ENCODE measurements around the gene LANCL2. TPM values are rescaled to one million over a fixed set of nuclear protein-coding genes. Genes with fewer than 3 reads are reported as not detected.

LANCL2 gene
- total RNA-seq, 6 experiments from 2014 or later = 17.3 to 26.3 (median 21.4) TPM

- no peak for TF ChIP-seq CTCF (IDR thresholded peaks at IDR 0.05)
- Mint-ChIP-seq H3K9me3 (peaks cover 34% of the 10 kb centered on the region), H3K36me3 (ENCODE audit: low read depth) (peaks cover 45% of the 10 kb centered on the region), H3K4me3 (no peak overlapping the region), H3K4me1 (ENCODE audit: low read depth) (peaks cover 18% of the 10 kb centered on the region), H3K27me3 (ENCODE audit: insufficient read depth) (peaks cover 4% of the 10 kb centered on the region), H3K27ac (no peak overlapping the region)
- no peak for DNase-seq
Observed at GRCh38 chr7:55381189-55381588, 16.1 kb downstream of the LANCL2 start.

- Mint-ChIP-seq H3K4me1 (ENCODE audit: low read depth) (peaks cover 18% of the 10 kb centered on the region), H3K4me3 (no peak overlapping the region), H3K27me3 (ENCODE audit: insufficient read depth) (peaks cover 4% of the 10 kb centered on the region), H3K36me3 (ENCODE audit: low read depth) (peaks cover 50% of the 10 kb centered on the region), H3K27ac (no peak overlapping the region), H3K9me3 (peaks cover 39% of the 10 kb centered on the region)
- TF ChIP-seq CTCF (IDR thresholded peaks at IDR 0.05) = no peak
- no peak for DNase-seq
Observed at GRCh38 chr7:55381696-55382095, 16.6 kb downstream of the LANCL2 start.

- 0 out of 2 replicates have a peak overlapping the region, but pooled peaks have one; percentile 14 for H3K27ac Mint-ChIP-seq
- peaks cover 4% of the 10 kb centered on the region for H3K27me3 Mint-ChIP-seq (ENCODE audit: insufficient read depth)
- H3K4me3 Mint-ChIP-seq = no peak overlapping the region
- DNase-seq = no peak
- peaks cover 56% of the 10 kb centered on the region for H3K36me3 Mint-ChIP-seq (ENCODE audit: low read depth)
- peaks cover 44% of the 10 kb centered on the region for H3K9me3 Mint-ChIP-seq
- TF ChIP-seq CTCF (IDR thresholded peaks at IDR 0.05) = no peak
- H3K4me1 Mint-ChIP-seq (ENCODE audit: low read depth) = peaks cover 18% of the 10 kb centered on the region
Observed at GRCh38 chr7:55382251-55382650, 17.1 kb downstream of the LANCL2 start.

- Mint-ChIP-seq H3K9me3 (peaks cover 68% of the 10 kb centered on the region), H3K4me1 (ENCODE audit: low read depth) (peaks cover 17% of the 10 kb centered on the region), H3K4me3 (no peak overlapping the region), H3K27ac (no peak overlapping the region), H3K36me3 (ENCODE audit: low read depth) (peaks cover 67% of the 10 kb centered on the region), H3K27me3 (ENCODE audit: insufficient read depth) (no peaks in the 10 kb centered on the region; the same call in 1 of the 2 replicates)
- no peak for DNase-seq
- TF ChIP-seq CTCF (IDR thresholded peaks at IDR 0.05) = no peak
Observed at GRCh38 chr7:55386541-55386940, 21.4 kb downstream of the LANCL2 start.

GRCh38 chr7:55387062-55387965 is 22.2 kb downstream of the LANCL2 start:
- H3K27me3 Mint-ChIP-seq (ENCODE audit: insufficient read depth) = no peaks in the 10 kb centered on the region; the same call in 1 of the 2 replicates
- peaks cover 10% of the 10 kb centered on the region for H3K4me1 Mint-ChIP-seq (ENCODE audit: low read depth)
- H3K36me3 Mint-ChIP-seq (ENCODE audit: low read depth) = peaks cover 65% of the 10 kb centered on the region
- no peak for TF ChIP-seq CTCF (IDR thresholded peaks at IDR 0.05)
- DNase-seq = no peak
- H3K4me3 Mint-ChIP-seq = no peak overlapping the region
- no peak overlapping the region for H3K27ac Mint-ChIP-seq
- H3K9me3 Mint-ChIP-seq = peaks cover 68% of the 10 kb centered on the region

Measured in HFFc6 (cell line).